GM19468 (cell line): ENCODE data around the gene RUBCNL.
"Not testable (repeated sequence)": the region's sequence is repeated elsewhere in the genome, so short reads cannot be mapped to it uniquely, and the experiment has no call there.

Experiments used
- ATAC-seq: cut with Tn5 transposase; IDR thresholded peaks from one replicate; pipeline ENCODE4 v1.9.1; 2021; ENCODE audit warnings: mild to moderate bottlenecking, moderate library complexity, moderate number of reproducible peaks; ENCODE audit not compliant: unreplicated experiment; ENCODE audit errors: extremely low read depth

The RUBCNL gene

DNA sequence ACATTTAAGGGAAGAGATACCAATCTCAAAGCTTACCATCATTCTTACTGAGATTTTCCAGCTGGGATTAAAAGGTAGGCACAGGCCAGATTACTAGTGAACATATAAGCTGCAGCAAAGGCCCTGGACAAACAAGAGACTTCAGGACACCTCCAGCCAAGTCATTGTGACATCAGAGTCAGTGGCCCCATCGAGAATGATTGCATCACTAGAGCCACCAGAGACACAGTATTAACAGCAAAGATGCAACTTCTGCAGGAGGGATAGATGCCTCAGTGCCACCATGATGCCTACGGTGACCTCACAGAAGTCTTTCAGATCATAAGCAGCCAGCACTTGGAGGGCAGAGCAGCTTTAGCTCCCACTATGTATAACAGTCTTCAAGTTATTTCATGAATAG is 8.6 kb downstream of the RUBCNL start:
- ATAC-seq, result no peak

DNA sequence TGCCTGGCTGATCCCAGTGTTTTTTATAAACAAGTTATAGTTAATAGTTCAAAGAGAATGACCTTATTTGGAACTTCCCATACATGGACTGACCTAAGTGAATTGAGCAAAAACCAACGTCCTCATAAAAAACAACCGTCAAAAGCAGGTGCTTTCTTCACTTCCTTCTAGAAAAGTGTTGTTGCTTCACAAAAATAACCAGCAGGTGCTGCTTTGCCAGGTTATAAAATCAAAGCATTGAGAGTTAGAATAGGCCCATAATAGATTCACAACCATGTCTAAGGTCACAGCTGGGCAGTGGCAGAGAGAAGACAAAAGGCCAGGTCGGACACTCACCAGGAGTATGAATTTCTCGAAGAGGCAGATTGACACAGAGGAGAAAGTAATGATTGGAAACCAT is 9.5 kb downstream of the RUBCNL start:
- ATAC-seq, result peak; percentile 15

DNA sequence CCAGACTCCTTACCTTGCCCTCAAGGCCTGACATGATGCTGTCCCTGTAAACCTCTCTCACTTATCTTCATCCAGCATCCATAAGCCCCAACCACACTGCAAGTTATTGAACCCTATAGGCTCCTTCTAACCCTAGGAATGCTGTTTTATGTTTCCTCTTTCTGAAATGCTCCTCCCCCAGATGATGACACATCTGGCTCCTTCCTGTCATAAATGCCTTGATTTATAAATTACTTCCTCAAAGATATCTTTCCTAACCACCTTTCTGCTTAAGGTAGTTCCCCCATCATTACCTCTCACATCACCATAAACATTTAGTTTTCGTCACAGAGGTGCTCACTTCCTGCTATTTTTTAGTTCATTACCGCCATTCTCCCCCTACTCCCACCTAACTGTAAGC is 12.3 kb downstream of the RUBCNL start:
- no peak for ATAC-seq

GRCh38 chr13:46373623-46374022 is 13.4 kb downstream of the RUBCNL start:
- no peak for ATAC-seq

- not testable (repeated sequence) for ATAC-seq
Measured at GRCh38 chr13:46372938-46373337, 14.1 kb downstream of the RUBCNL start.

DNA sequence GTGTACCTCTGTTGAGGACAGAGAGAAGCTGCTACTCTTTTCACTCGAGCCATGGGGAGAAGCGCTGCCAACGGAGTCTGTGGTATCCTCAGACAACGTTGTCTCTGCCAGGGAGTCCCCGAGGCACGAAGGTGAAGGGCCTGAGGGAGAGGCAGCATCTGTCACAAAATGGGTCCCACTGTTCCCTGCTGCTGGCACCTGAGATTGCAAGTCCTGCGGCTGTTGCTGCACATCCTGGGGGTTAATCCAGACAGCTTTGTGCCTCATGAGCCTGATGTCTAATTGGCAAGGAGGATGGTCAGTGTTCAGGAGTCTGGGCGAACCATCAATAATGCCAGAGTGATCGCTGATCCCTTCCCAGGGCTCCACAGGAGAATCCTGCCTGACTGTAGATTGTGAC is 15.0 kb downstream of the RUBCNL start:
- no peak for ATAC-seq

DNA sequence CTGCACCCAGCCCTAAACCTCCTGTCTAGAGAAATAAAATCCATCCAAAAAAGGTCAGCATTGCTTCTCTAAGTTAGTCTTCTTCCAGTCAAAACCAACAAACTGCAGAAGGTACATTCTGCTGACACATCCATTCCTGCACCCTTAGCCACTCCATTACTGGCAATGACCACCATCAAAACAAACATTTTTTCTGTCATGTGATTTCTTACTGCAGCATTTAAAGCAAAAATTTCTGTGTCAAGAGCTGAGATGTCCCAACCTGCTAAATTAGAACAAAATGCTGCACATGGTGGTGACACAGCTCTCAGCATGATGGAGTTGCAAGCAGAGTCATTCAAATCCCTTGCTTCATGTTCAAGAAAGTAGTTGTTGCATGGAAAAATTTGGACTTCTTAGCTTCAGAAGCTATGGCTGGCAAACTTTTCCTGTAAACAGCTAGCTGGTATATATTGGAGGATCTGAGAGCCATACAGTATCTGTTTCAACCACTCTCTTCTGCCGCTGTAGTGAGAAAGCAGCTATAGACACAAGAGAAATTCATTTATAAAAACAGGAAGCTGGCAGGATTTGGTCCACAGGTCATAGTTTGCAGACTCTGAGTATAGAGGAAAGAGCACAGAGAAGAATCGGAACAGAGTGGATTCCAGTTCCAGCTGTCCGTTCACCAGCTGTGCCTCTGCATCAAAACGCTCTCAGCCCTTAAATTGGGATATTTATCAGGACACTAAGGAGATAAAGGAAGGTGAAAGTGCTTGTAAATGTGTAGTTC is 17.4 kb downstream of the RUBCNL start:
- ATAC-seq, result peak; percentile 37

DNA sequence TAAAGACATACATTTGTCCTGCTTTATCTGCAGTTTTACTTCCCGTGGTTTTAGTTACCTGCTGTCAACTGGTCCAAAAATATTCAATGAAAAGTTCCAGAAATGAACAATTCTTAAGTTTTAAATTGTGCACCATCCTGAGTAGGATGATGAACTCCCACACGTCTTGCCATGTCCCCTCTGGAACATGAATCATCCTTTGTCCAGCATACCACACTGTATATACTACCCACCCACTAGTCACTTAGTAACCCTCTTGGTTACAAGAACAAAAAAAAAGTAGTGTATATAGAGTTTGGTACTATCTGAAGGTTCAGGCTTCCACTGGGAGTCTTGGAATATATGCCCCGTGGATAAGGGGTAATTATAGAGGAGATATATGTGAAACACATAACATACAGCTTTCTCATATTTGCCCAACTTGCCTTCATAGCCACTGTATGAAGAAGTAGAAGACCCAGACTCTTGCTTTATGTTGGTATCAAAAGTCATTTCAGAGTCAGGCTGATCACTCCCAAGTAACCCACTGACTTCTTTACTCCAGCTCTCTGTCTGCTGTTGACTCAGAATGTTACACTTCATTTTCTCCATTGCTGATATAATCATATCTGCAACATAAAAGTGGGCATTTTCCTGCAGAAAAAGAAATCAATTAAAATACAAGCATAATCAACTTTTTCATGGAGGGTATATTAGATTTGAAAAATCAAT is 19.3 kb downstream of the RUBCNL start:
- no peak for ATAC-seq

- ATAC-seq, result no peak
Measured at GRCh38 chr13:46361276-46361934, 25.6 kb downstream of the RUBCNL start.

GRCh38 chr13:46360604-46361003 is 26.4 kb downstream of the RUBCNL start:
- no peak for ATAC-seq

DNA sequence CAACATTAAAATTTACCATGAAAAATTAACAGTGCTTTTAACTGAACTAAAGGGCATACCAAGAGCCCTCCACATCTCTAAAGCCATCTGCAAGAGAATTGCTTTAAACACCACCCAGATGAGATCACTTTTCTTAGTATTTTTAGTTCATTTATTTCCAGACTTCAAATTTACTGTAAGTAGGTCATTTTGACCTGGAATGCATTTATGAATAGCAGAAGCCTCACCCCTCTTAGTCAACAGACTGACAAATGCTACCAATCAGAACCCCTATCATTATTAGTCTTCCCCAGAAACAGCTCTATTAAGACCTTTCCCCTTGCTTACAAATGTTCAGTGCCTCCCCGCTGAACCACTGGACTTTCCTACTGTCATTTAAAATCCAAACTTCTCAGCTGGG is 27.3 kb downstream of the RUBCNL start:
- ATAC-seq, result no peak

DNA sequence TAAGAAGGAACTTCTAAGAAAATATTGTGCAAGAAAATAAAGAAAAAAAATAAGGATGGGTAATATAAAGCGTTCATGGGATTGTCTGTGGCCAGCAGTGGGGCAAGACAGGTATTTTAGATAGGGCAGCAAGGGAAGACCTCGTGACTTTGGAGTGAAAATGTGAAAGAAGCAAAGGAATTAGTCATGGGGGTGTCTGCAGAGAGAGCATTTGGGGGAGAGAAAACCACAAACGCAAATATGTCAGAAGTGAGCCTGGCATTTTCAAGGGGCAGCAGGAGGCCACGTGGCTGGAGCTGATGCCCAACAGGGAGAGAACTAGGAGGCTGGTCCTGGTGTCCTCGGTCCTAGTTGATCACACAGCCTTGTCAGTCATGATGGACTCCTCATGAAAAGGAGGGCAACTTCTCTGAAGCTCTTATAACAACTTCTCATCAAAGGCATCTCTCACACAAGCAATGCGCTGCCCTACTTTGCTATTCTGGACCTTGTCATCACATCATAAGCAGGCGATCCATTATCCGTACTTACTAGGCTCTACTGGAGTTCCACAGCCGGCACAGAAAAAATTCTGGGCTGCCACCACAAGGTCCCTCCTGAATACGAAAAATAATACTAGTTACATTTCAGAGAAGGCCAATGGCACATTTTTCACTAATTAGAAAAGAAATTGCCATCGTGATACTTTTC is 31.0 kb downstream of the RUBCNL start:
- no peak for ATAC-seq

GRCh38 chr13:46355088-46355468 is 32.0 kb downstream of the RUBCNL start:
- ATAC-seq, result no peak

- ATAC-seq, result no peak
Measured at GRCh38 chr13:46354156-46355087, 32.6 kb downstream of the RUBCNL start.

DNA sequence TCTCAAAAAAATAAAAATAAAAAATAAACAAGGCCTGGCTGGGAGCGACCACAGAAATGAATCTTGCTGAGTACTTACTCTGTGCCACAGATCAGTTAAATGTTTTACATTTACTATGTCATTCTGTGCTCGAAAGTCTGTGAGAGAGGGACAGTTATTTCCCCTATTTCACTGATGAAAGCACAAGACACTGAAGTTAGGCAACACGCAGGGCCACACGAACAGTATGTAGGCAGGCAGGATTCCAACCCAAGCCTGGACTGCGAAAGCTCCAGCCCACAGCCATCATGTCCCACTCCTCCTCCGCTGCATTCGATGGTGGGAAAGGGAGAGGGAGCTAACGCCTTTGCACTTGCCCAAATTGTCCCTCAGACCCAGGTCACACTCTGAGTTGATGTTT is 34.2 kb downstream of the RUBCNL start:
- no peak for ATAC-seq

DNA sequence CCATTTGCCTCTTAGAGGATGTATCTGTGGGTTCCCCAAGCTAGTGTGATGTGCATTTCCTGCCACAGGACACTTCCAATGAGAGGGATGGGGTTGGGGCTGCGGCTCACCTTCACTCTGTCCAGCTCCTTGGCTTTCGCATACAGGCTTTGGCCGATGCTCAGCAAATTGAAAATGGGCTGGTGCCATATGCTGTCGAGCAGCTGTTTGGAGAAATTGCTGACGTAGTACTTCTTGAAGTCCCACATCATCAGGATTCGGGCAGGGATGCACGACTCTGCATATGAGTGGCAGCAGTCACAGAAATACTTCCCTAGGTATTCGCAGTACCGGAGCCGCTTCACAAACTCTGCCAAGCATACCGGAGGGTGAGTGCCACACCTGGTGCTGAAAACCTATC is 37.0 kb downstream of the RUBCNL start:
- ATAC-seq, result no peak

- ATAC-seq, result no peak
Measured at GRCh38 chr13:46348961-46349360, 38.1 kb downstream of the RUBCNL start.

- ATAC-seq, result no peak
Measured at GRCh38 chr13:46347277-46347676, 39.8 kb downstream of the RUBCNL start.

- ATAC-seq, result no peak
Measured at GRCh38 chr13:46345866-46346265, 41.2 kb downstream of the RUBCNL start.

- no peak for ATAC-seq
Measured at GRCh38 chr13:46345398-46345797, 41.7 kb downstream of the RUBCNL start.
